NOMO-1 treated with DMSO at 0.1 percent for 48 hours (cell line): ENCODE data around the gene NLGN1.
"Not testable (repeated sequence)": the region's sequence is repeated elsewhere in the genome, so short reads cannot be mapped to it uniquely, and the experiment has no call there.

ENCODE experiments used
- DNase-seq: peaks from one replicate; lab custom pipeline; 2025; ENCODE audit not compliant: unreplicated experiment; lab: John Stamatoyannopoulos, UW

Gene NLGN1

DNA sequence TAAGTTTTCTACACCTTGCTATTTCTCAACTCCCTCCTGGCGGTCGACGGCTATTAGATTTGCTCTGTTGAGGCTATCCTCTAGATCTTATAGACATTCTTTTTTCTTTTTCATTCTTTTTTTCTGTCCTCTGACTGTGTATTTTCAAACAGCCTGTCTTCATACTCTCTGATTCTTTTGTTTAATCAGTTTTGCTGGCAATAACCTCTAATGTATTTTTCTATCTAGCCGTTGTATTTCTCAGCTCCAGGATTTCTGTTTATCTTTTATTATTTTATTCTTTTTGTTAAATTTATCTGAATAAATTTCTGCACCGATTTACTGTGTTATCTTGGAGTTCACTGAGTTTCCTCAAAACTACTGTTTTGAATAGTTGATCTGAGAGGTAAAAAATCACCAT, 31.5 kb downstream of the NLGN1 start:
- DNase-seq = no peak

DNA sequence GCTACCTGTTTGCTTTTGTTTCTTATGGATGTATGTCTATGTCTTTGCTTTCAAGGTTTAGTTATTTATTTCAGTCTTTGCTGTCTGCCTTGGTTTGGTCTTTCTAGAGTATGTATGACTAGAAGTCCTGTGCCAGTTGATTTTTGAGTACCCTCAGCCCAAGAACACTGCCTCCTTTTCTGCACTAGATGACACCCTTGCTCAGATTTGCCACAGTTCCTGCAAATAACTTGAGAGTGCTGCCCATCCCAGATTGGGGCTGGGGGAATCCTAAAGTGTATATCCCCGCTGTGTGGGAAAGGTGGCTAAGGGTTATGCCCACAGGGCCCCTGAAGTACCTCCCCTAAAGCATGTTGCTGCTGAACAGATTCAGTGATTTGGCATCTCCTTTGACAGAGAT, 32.0 kb downstream of the NLGN1 start:
- no peak for DNase-seq

DNA sequence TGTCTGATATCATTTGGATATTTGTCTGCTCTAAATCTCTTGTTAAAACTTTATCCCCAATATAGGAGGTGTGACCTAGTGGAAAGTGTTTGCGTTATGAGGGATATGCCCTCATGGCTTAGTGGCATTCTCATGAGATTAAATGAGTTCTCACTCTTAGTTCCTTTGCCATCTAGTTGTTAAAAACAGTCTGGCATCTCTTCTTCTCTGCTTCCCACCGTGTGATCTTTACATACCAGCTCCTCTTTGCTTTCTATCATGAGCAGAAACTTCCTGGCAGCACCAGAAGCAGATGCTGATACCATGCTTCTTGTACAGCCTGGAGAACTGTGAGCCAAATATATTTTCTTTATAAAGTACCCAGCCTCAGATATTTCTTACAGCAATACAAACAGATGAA, 33.0 kb downstream of the NLGN1 start:
- no peak for DNase-seq

DNA sequence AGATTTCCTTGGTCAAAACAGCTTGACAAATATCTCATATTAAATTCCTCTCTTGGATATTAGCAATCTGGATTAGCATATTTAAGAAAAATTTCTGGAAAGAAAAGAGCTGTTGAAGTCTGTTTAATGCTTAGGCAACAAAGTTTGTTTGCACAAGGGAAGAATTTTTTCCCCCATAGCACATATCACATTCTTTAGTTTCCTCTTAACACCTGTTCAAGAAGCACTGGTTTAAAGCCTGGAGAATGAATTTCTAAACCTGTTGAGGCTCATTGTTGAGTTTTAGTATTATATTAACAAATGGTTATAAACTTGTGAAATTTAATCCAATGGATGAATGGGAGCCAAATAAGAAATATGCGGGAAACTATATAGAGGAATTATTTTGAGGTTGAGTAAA, 41.5 kb downstream of the NLGN1 start:
- DNase-seq = no peak

DNA sequence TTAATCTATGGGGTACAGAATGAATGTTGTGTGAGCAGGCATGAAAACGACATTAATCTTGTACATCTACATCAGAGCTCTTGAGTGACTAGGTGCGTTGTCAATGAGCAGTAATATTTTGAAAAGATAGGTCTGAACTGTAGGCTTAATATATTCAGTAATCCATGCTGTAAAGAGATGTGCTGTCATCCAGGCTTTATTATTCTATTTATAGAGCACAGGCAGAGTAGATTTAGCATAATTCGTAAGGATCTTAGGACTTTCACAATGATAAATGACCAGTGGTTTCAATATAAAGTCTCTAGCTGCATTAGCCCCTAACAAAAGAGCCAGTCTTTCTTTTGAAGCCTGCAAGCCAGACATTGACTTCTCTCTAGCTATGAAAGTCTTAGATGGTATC, 43.0 kb downstream of the NLGN1 start:
- DNase-seq = no peak

- not testable (repeated sequence) for DNase-seq
Measured at GRCh38 chr3:173451561-173451960, 54.0 kb downstream of the NLGN1 start.

DNA sequence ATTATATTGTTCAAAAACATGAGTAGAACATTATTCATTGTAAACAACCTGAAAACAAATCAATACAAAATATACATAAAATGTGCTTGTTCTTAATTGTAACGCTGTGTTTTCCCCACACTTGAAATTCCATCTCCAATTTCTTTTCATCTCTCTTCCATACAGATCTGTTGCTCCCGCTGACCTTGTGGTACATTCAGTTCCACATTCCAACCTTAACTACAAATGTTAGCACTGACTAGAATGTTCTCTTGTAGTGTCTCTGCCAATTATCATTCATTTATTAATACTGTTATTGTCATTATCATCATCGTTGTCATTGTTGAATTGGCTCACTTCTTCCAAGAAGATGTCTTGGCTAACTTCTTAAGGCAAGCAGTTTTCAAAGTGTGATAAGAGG, 65.7 kb downstream of the NLGN1 start:
- DNase-seq = no peak

DNA sequence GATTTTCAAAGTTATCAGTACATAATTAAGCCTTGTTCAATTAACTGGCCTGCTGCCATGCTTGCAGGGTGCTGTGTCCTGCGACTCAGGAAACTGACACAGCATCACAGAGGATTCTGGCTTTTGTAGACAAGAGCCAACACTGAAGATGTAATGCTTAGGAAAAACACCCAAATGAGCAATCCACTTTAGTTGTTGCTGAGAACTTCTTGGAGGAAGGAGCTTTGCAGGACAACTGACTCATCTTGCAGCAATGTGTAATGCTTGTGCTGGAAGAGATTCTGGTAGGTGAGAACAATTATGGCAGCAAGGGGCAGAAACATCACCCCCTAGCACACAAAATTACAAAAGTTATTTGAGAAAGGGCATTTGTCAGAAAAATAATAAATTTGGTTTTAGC, 67.6 kb downstream of the NLGN1 start:
- DNase-seq = no peak

DNA sequence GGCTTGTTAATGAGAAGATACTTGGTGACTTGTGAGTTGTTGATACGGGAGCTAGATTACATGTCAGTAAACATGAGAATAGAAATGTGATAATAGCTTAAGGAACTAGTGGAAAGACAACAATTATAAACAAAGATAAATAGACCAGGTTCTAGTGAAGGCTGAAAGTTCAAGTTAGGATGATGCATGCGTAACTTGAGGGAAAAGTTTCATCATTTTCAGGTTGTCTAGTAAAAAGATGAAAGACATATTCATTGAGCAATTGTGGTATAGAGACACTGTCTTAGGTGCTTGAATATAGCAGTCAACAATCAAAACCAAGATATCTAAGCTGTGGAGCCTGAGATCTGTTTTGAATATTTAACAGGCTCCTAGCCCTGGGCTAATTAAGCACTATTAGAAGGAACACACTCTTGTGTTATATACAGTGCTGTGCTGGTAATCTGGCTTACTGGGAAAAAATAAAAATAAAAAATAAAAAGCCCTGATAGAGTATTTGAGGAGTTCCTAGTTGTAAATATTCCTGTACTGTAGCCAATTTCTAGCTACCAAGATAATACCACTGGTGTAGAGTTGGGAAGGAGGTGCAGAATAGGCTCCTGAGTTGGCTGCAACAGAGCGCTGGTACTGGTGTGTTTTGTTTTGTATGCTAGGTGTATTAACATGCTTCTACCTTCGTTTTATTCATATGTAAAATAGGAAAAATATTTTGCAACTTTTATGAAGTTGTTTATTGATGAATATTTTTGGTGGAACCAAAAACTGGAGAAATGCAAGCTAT, 68.5 kb downstream of the NLGN1 start:
- DNase-seq = no peak

GRCh38 chr3:173467501-173467900, 70.0 kb downstream of the NLGN1 start:
- DNase-seq = no peak

- DNase-seq = no peak
Measured at GRCh38 chr3:173473237-173473636, 75.7 kb downstream of the NLGN1 start.

DNA sequence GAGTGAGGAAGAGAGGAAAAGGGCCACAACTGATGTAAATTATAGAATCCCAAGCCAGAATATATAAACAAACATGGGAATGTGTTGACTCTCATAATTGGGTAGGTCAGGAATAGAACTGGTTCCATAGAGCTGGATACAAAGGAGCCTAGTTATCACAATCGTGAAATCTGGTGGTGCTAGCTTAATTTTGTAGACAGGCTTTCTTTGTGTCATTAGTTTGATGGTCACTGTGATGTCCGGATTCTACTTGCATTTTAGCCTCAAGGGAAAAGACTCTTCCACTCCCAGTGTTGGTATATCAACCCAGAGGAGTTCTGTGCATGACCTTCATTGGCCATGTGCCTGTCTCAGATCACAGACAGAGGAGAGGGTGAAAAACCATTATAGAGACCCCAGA, 81.8 kb downstream of the NLGN1 start:
- no peak for DNase-seq

GRCh38 chr3:173501931-173502489, 104.5 kb downstream of the NLGN1 start:
- DNase-seq = no peak

DNA sequence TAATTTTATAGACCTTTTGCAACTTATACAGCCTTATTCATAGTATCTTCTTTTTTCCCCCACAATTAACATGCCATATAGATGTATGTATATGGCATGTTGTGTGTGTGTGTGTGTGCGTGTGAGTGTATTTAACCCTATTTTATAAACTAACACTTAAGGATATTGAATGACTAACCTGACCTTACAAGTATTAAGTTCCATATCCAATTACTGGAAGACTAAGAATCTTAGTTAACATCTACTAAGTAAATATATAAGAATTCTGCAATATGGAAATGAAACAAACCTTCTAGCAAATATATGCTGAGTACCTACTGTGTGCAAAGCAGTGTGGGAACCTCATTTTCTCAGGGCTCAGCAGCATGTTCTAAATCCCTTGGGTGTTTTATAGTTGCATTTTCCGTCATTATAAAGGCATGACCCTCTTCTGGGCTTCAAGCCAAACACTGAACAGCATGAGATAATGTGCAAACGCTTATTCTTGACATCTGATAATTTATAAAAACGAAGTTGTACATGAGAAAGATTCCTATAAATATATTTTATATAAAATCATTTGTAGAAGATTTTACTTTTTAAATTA, 105.5 kb downstream of the NLGN1 start:
- no peak for DNase-seq

DNA sequence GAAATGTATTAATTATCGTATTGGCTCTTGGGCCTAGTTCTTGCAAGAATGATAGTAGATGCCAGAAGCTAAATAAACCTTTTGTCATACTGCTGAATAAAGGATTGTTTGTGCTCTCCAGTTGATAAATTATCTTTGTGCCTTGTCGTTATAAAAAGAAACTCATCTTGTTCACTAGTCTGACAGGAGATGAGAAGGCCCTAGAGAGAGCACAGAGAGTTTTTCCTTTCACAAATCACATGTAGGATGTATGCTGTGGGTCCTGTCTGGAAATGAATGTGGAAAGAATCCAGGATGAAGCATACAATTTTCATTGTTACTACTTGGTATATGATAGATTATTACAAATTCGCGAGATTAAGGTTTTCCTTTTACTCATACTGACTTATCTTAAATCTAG, 113.0 kb downstream of the NLGN1 start:
- DNase-seq = no peak

- DNase-seq = no peak
Measured at GRCh38 chr3:173513123-173513522, 115.6 kb downstream of the NLGN1 start.

DNA sequence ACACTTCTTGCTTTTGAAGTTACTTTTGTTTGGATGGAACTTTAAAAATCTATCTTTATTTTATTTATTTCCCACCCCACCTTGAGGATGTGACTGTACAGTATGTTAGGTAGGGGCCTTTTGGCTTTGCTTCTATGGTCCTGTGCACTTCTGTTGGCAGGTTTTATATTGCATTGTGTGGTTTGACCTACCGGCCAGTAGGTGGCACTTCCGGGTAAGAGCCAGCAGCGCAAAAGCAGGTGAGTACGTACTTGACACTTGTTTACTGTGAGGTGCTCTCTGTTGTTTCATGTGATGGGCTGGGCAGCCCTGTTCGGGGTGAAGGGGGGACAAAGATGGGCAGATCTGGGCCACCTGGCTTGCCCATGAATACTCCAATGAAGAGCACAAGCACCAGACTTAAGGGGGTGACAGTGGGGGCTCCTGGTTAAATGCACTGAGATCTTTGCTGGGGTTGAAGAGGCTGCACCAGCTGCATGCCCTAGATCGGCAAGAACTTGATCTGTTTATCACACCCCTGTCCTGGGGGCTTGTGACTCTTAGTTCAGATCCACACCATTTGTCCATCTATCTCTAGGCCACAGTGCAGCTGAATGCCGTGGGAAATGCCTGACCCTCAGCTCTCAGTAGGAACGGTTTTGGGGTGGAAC, 131.6 kb downstream of the NLGN1 start:
- DNase-seq = no peak

- DNase-seq = no peak
Measured at GRCh38 chr3:173531602-173532001, 134.1 kb downstream of the NLGN1 start.

GRCh38 chr3:173538410-173538809, 140.9 kb downstream of the NLGN1 start:
- DNase-seq = no peak

- not testable (repeated sequence) for DNase-seq
Measured at GRCh38 chr3:173545590-173545989, 148.0 kb downstream of the NLGN1 start.

DNA sequence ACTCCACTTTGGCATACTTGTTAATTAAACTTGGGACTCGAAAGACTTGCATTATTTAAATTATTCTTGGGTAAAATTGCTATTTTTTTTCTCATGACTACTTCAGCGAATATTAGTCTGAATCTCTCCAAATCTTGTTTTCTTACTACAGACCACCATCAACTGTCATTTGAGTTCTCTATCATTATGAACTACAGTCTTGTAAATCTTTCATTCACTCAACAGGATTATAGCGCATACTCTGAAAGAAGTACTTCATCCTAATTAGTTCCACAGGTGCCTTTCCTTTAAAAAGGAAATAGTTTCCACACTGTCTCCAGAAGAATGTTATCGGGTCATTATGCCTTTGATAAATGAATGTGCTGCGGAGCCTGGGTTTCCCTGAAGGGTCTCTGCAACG, 149.5 kb downstream of the NLGN1 start:
- no peak for DNase-seq

DNA sequence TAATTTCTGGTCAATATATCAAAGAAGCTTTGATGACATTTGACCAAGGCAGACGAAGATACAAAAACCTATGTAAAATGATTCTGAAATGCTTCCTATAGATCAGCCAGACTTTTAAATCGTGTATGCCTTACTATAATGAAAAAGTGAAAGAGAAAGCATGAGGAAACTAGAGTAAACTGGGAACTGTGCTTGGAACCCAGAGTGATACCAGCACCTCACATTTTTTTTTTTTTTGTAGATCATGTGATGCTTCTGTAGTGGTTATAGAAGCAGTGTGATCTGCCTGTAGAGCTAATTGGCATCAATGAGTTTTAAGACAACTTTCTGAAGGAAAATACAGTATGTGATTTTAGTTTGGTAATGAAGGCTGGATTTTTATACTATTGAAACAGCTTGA, 150.7 kb downstream of the NLGN1 start:
- DNase-seq = no peak
